PC-3 (cell line): ENCODE measurements around the gene CSRP3. TPM values are rescaled to one million over a fixed set of nuclear protein-coding genes. Genes with fewer than 3 reads are reported as not detected.

Experiments used
- ATAC-seq: fragments of 200-7000 bp; cut with Tn5 transposase; 2 replicates; pipeline ENCODE4 v1.9.1; 2020; ENCODE audit warnings: mild to moderate bottlenecking, moderate library complexity
- BruUV-seq: library from RNA; stranded (reverse); fragments of 400-500 nt; replicated peaks from 2 replicates; lab custom pipeline; 2021; lab: Mats Ljungman, UMichigan
- CTCF ChIA-PET: fragments of 300-600 bp; sonication (Branson Sonifier 250); formaldehyde crosslinking; loops from one replicate; lab custom pipeline; 2022; ENCODE audit warnings: antibody characterized with exemption; lab: Charles Lee
- POLR2A ChIA-PET: fragments of 300-600 bp; sonication (Branson Sonifier 250); formaldehyde crosslinking; loops from one replicate; lab custom pipeline; 2022; ENCODE audit warnings: antibody characterized with exemption; ENCODE audit not compliant: unreplicated experiment; lab: Charles Lee
- DNase-seq: peaks from one replicate; pipeline ENCODE4 v3.0.0-alpha.2; 2015
- H2AFZ ChIP-seq: fragments of 300-600 bp; sonication (generic); 2 replicates; pipeline ENCODE4 v1.6.0; 2016; ENCODE audit warnings: antibody characterized with exemption, low read length
- H3F3A ChIP-seq: fragments of 300-600 bp; sonication (generic); one replicate; pipeline ENCODE4 v1.6.0; 2017; ENCODE audit warnings: antibody characterized with exemption, low read length, control low read depth, mild to moderate bottlenecking; ENCODE audit not compliant: unreplicated experiment
- H3K27ac ChIP-seq: fragments of 300-600 bp; sonication (generic); 2 replicates; pipeline ENCODE4 v1.5.1; 2016; ENCODE audit warnings: mild to moderate bottlenecking, low read length
- H3K27me3 ChIP-seq: fragments of 300-600 bp; sonication (generic); 2 replicates; pipeline ENCODE4 v1.6.1; 2016; ENCODE audit warnings: low read length, mixed read lengths
- H3K36me3 ChIP-seq: fragments of 300-600 bp; sonication (generic); 2 replicates; pipeline ENCODE4 v1.6.1; 2016; ENCODE audit warnings: low read depth, mixed run types, low read length, mixed read lengths
- H3K4me1 ChIP-seq: fragments of 300-600 bp; sonication (generic); 2 replicates; pipeline ENCODE4 v1.5.1; 2016; ENCODE audit warnings: low read length; ENCODE audit not compliant: insufficient read depth
- H3K4me2 ChIP-seq: fragments of 300-600 bp; sonication (generic); 2 replicates; pipeline ENCODE4 v1.6.0; 2016; ENCODE audit warnings: low read length
- H3K4me3 ChIP-seq: fragments of 300-600 bp; sonication (generic); 2 replicates; pipeline ENCODE4 v1.5.1; 2016; ENCODE audit warnings: mild to moderate bottlenecking, low read length, mixed read lengths
- H3K79me2 ChIP-seq: fragments of 300-600 bp; sonication (generic); 2 replicates; pipeline ENCODE4 v1.6.1; 2017; ENCODE audit warnings: low read length, mixed read lengths
- H3K9ac ChIP-seq: fragments of 300-600 bp; sonication (generic); 2 replicates; pipeline ENCODE4 v1.6.0; 2016; ENCODE audit warnings: mild to moderate bottlenecking, low read length
- H3K9me2 ChIP-seq: fragments of 300-600 bp; sonication (generic); replicated peaks from 2 replicates; pipeline ENCODE4 v1.6.1; 2016; ENCODE audit warnings: mixed run types, low read length, mixed read lengths
- H3K9me3 ChIP-seq: fragments of 300-600 bp; sonication (generic); 2 replicates; pipeline ENCODE4 v1.6.1; 2016; ENCODE audit warnings: low read length, mixed read lengths
- H4K20me1 ChIP-seq: fragments of 300-600 bp; sonication (generic); 2 replicates; pipeline ENCODE4 v1.6.1; 2016; ENCODE audit warnings: low read length, mixed read lengths
- CTCF ChIP-seq: fragments of 300-600 bp; sonication (generic); conservative IDR thresholded peaks from 2 replicates; pipeline ENCODE4 v1.5.1; 2017; ENCODE audit warnings: antibody characterized with exemption, low read depth, mild to moderate bottlenecking, low read length
- EZH2 ChIP-seq: fragments of 300-600 bp; sonication (generic); IDR thresholded peaks from one replicate; pipeline ENCODE4 v1.6.1; 2017; ENCODE audit warnings: antibody characterized with exemption, mild to moderate bottlenecking, low read length; ENCODE audit not compliant: unreplicated experiment
- EZH2phosphoT487 ChIP-seq: fragments of 300-600 bp; sonication (generic); IDR thresholded peaks from 2 replicates; pipeline ENCODE4 v1.6.1; 2018; ENCODE audit warnings: mild to moderate bottlenecking, antibody characterized with exemption, low read length, borderline replicate concordance
- intact Hi-C: fragments of 100-400 bp; cut with micrococcal nuclease; formaldehyde crosslinking; loops from 2 replicates; pipeline ENCODE4 v1.9.0; 2023
- total RNA-seq: library from RNA; depleted of rRNA; stranded (reverse); fragments of >200 nt; gene quantifications from 2 replicates; pipeline ENCODE4 v1.2.3, GENCODE V29; 2014

Gene CSRP3
- total RNA-seq, 1 experiment from 2014 or later: not detected

DNA sequence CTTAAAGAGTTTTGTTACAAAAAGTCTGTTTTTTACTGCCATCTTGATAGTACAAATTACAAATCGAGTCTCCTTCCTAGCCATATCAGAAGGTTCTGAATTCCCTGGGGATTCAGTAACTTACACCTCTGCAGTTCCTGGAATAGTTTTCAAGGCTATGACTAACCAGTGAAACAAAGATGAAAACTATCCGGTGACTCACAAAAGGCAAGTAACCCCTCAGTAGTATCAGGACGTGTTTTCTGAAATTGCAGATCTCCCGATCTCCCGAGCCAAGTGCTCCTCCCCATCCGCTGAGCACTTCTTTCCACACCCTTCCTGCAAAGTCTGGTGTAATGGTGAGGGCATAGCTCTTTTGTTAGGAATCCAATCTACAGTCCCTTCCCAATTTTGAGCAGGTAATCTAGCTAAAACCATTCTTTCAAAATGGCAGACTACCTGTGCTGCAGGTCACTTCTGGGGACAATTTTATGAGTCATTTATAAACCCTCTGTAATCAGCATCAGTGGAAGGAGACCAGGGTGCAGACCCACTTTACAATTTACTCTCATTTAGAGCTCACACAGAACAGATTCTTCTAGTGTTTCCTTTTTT, 31.2 kb upstream of the CSRP3 start:
- Histone ChIP-seq H3K4me2 (peak overlapping the region; percentile 55), H2AFZ (peak overlapping the region; percentile 49), H3K9ac (peak overlapping the region; percentile 4; the same call in 1 of the 2 replicates), H3K27ac (peak overlapping the region; percentile 78), H3K36me3 (peaks cover 63% of the 10 kb centered on the region), H3K27me3 (no peaks in the 10 kb centered on the region), H3K9me2 (no peaks in the 10 kb centered on the region), H3K4me1 (peaks cover 28% of the 10 kb centered on the region), H3K79me2 (peaks cover 9% of the 10 kb centered on the region), H4K20me1 (no peaks in the 10 kb centered on the region), H3K9me3 (no peaks in the 10 kb centered on the region), H3K4me3 (peak overlapping the region; percentile 41; the same call in 1 of the 2 replicates), H3F3A (no peaks in the 10 kb centered on the region)
- CTCF ChIA-PET: no interaction called here
- intact Hi-C loops: loop anchor here (1.0 to 2.0 kb wide), 2 partner anchors 14 to 33 kb away; no protein-coding TSS in a partner anchor
- ATAC-seq: peak; percentile 96
- DNase-seq: peak; percentile 87
- TF ChIP-seq CTCF (no peak), EZH2phosphoT487 (no peak), EZH2 (no peak)
- POLR2A ChIA-PET: no interaction called here
- no TSS peak for BruUV-seq

- ATAC-seq: no peak
- intact Hi-C loops: no loop called here
- no TSS peak for BruUV-seq
Observed at GRCh38 chr11:19229671-19230070, 27.9 kb upstream of the CSRP3 start.

More at GRCh38 chr11:19229671-19230070, 27.9 kb upstream of the CSRP3 start:
- Histone ChIP-seq H3K9ac (no peak overlapping the region), H3F3A (no peaks in the 10 kb centered on the region), H3K36me3 (peaks cover 66% of the 10 kb centered on the region), H3K4me1 (peaks cover 26% of the 10 kb centered on the region), H3K9me3 (no peaks in the 10 kb centered on the region), H3K27ac (peak overlapping the region; percentile 10; the same call in 1 of the 2 replicates), H3K27me3 (no peaks in the 10 kb centered on the region), H3K4me2 (no peak overlapping the region), H3K79me2 (no peaks in the 10 kb centered on the region), H3K4me3 (no peak overlapping the region), H2AFZ (no peak overlapping the region), H3K9me2 (no peaks in the 10 kb centered on the region), H4K20me1 (no peaks in the 10 kb centered on the region)
- TF ChIP-seq EZH2 (no peak), EZH2phosphoT487 (no peak), CTCF (no peak)
- POLR2A ChIA-PET: no interaction called here
- CTCF ChIA-PET: no interaction called here
- no peak for DNase-seq
